Thoracic aorta (tissue), 2 donors: ENCODE results near the gene JMJD7. TPM values are rescaled to one million over a fixed set of nuclear protein-coding genes. Genes with fewer than 3 reads are reported as not detected.

Experiments used
- ATAC-seq: fragments of 150-250 bp; one replicate; pipeline ENCODE4 v1.8.0; 2017; ENCODE audit warnings: low read depth; ENCODE audit not compliant: insufficient number of reproducible peaks, low FRiP score
- DNase-seq: peaks from one replicate; pipeline ENCODE4 v3.0.0-alpha.2; 2020; ENCODE audit warnings: low spot score
- H3K27ac ChIP-seq, 2 donors: fragments of 200-600 bp; sonication (generic); 1 replicate in 1 of 2; 2 replicates in 1 of 2; pipeline ENCODE4 v1.5.1; 2016; ENCODE audit warnings: mild to moderate bottlenecking in 2 of 2, moderate library complexity in 2 of 2
- H3K27me3 ChIP-seq: fragments of 200-600 bp; sonication (generic); replicated peaks from 2 replicates; pipeline ENCODE4 v1.6.0; 2016; ENCODE audit warnings: mild to moderate bottlenecking; ENCODE audit not compliant: insufficient read depth
- H3K36me3 ChIP-seq: fragments of 200-600 bp; sonication (generic); one replicate; pipeline ENCODE4 v1.5.1; 2016
- H3K4me1 ChIP-seq, 2 donors: fragments of 200-600 bp; sonication (generic); 1 replicate in 1 of 2; 2 replicates in 1 of 2; pipeline versions ENCODE4 v1.5.1 to v1.6.0; 2016; ENCODE audit warnings: low read depth in 2 of 2, mild to moderate bottlenecking in 1 of 2; ENCODE audit not compliant: control insufficient read depth in 1 of 2
- H3K4me3 ChIP-seq: fragments of 200-600 bp; sonication (generic); 2 replicates; pipeline ENCODE4 v1.5.1; 2016; ENCODE audit warnings: mild to moderate bottlenecking
- H3K9me3 ChIP-seq: fragments of 200-600 bp; sonication (generic); 2 replicates; pipeline ENCODE4 v1.5.1; 2016
- total RNA-seq, 2 donors: library from RNA; depleted of rRNA; stranded (reverse); fragments of >200 nt; gene quantifications; one replicate each; pipeline versions ENCODE4 v1.1.0 to v1.2.3, GENCODE V29; 2016
- TF ChIP-seq, protein P1 (sequence below): fragments of 200-600 bp; sonication (generic); IDR thresholded peaks from one replicate; pipeline ENCODE4 v1.5.1; 2019; ENCODE audit warnings: antibody characterized with exemption

Gene JMJD7
- total RNA-seq, 2 donors from 2014 or later = 1.1 to 11.3 TPM

DNA sequence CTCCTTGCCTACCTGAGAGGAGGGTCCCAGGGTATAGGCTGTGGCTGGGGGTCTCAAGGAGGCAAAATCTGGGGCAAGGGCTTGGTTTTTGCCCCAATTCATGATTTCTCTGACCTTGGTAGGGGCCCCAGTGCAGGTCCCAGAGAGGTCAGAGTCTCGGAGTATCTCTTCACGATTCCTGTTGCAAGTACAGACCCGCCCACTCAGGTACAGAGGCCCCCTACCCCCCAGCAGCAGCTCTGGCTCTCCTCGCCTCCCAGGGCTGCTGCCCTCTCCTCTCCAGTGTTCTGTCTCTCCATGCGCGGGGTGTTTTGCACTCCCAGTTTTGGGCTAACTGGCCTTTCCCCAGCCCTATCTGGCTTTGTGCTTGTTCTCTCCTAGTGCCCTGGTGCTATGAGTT, 5.4 kb upstream of the JMJD7 start:
- H3K36me3 ChIP-seq = peaks cover 55% of the 10 kb centered on the region

GRCh38 chr15:41822957-41823356, 4.9 kb upstream of the JMJD7 start:
- no peaks in the 10 kb centered on the region for H3K9me3 ChIP-seq
- ATAC-seq = no peak
- TF ChIP-seq, protein P1, sequence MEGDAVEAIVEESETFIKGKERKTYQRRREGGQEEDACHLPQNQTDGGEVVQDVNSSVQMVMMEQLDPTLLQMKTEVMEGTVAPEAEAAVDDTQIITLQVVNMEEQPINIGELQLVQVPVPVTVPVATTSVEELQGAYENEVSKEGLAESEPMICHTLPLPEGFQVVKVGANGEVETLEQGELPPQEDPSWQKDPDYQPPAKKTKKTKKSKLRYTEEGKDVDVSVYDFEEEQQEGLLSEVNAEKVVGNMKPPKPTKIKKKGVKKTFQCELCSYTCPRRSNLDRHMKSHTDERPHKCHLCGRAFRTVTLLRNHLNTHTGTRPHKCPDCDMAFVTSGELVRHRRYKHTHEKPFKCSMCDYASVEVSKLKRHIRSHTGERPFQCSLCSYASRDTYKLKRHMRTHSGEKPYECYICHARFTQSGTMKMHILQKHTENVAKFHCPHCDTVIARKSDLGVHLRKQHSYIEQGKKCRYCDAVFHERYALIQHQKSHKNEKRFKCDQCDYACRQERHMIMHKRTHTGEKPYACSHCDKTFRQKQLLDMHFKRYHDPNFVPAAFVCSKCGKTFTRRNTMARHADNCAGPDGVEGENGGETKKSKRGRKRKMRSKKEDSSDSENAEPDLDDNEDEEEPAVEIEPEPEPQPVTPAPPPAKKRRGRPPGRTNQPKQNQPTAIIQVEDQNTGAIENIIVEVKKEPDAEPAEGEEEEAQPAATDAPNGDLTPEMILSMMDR = no peak
- no peak overlapping the region for H3K27ac ChIP-seq
- peaks cover 50% of the 10 kb centered on the region for H3K36me3 ChIP-seq
- no peak for DNase-seq
- H3K27me3 ChIP-seq = no peaks in the 10 kb centered on the region
- H3K4me3 ChIP-seq = no peak overlapping the region
- peaks cover 0 to 5% of the 10 kb centered on the region in 2 donors for H3K4me1 ChIP-seq

More for the DNA sequence above, 5.4 kb upstream of the JMJD7 start:
- no peak for ATAC-seq
- Histone ChIP-seq H3K9me3 (no peaks in the 10 kb centered on the region), H3K27ac (no peak overlapping the region), H3K4me3 (no peak overlapping the region), H3K4me1 (peaks cover 0 to 4% of the 10 kb centered on the region in 2 donors), H3K27me3 (no peaks in the 10 kb centered on the region)
- no peak for DNase-seq
- TF ChIP-seq, protein P1 = no peak

- Histone ChIP-seq H3K4me3 (no peak overlapping the region), H3K4me1 (peaks cover 0 to 6% of the 10 kb centered on the region in 2 donors), H3K36me3 (peaks cover 44% of the 10 kb centered on the region), H3K27ac (no peak overlapping the region), H3K9me3 (no peaks in the 10 kb centered on the region), H3K27me3 (no peaks in the 10 kb centered on the region)
- TF ChIP-seq, protein P1 = no peak
- DNase-seq = no peak
- ATAC-seq = no peak
Measured at GRCh38 chr15:41823502-41823901, 4.4 kb upstream of the JMJD7 start.

GRCh38 chr15:41824062-41824745, 3.7 kb upstream of the JMJD7 start:
- ATAC-seq = no peak
- H3K27ac ChIP-seq = no peak overlapping the region
- no peak for DNase-seq
- H3K4me3 ChIP-seq = no peak overlapping the region
- H3K9me3 ChIP-seq = no peaks in the 10 kb centered on the region
- TF ChIP-seq, protein P1 = no peak
- peaks cover 4 to 13% of the 10 kb centered on the region in 2 donors for H3K4me1 ChIP-seq
- H3K36me3 ChIP-seq = peaks cover 37% of the 10 kb centered on the region
- no peaks in the 10 kb centered on the region for H3K27me3 ChIP-seq

DNA sequence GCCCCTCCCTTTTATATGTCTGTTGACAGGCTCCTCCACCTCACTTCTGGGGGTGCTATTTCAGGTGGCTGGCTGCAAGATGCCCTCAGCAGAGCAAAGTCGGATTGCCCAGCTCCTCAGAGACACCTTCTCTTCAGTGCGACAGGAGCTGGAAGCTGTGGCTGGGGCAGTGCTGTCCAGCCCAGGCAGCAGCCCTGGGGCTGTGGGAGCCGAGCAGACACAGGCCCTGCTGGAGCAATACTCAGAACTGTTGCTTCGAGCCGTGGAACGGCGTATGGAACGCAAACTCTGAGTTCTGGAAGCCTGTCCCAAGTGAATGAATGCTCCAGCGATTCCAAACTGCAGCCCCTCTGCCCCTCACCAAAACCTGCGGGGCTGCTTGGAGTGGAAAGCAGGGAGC, 2.7 kb upstream of the JMJD7 start:
- H3K27me3 ChIP-seq = no peaks in the 10 kb centered on the region
- TF ChIP-seq, protein P1 = no peak
- peaks cover 4 to 22% of the 10 kb centered on the region in 2 donors for H3K4me1 ChIP-seq
- H3K9me3 ChIP-seq = no peaks in the 10 kb centered on the region
- no peak overlapping the region for H3K27ac ChIP-seq
- peaks cover 30% of the 10 kb centered on the region for H3K36me3 ChIP-seq
- no peak for DNase-seq
- no peak for ATAC-seq
- no peak overlapping the region for H3K4me3 ChIP-seq
